GM19463 (cell line): ENCODE results near the gene KRT38.
"Not testable (repeated sequence)": the region's sequence is repeated elsewhere in the genome, so short reads cannot be mapped to it uniquely, and the experiment has no call there.

ENCODE experiments used
- ATAC-seq: cut with Tn5 transposase; IDR thresholded peaks from one replicate; pipeline ENCODE4 v1.9.1; 2021; ENCODE audit warnings: mild to moderate bottlenecking, moderate library complexity; ENCODE audit not compliant: unreplicated experiment

KRT38 gene

GRCh38 chr17:41396996-41397660 is 43.7 kb downstream of the KRT38 start, which contains the start of gene KRT31:
TSS of gene KRT31 (minus strand) at chr17:41397608. CDS start at chr17:41397539, 69 bp downstream.
- ATAC-seq = no peak

GRCh38 chr17:41396340-41396739 is 44.4 kb downstream of the KRT38 start:
- no peak for ATAC-seq

GRCh38 chr17:41395611-41396010 is 45.2 kb downstream of the KRT38 start:
- ATAC-seq = no peak

GRCh38 chr17:41395044-41395443 is 45.7 kb downstream of the KRT38 start:
- ATAC-seq = not testable (repeated sequence)

- ATAC-seq = no peak
Measured at GRCh38 chr17:41394254-41394996, 46.4 kb downstream of the KRT38 start.

GRCh38 chr17:41393826-41394225 is 47.0 kb downstream of the KRT38 start:
- ATAC-seq = no peak

- no peak for ATAC-seq
Measured at GRCh38 chr17:41393294-41393693, 47.5 kb downstream of the KRT38 start.

- ATAC-seq = no peak
Measured at GRCh38 chr17:41392278-41392677, 48.5 kb downstream of the KRT38 start.

- no peak for ATAC-seq
Measured at GRCh38 chr17:41391535-41391934, 49.2 kb downstream of the KRT38 start.

- ATAC-seq = no peak
Measured at GRCh38 chr17:41390411-41390938, 50.3 kb downstream of the KRT38 start.

- ATAC-seq = no peak
Measured at GRCh38 chr17:41387670-41388069, 53.1 kb downstream of the KRT38 start.

GRCh38 chr17:41386227-41386626 is 54.6 kb downstream of the KRT38 start:
- no peak for ATAC-seq
